Mesothelial cell of epicardium (in vitro differentiated cells): Measurements from ENCODE around the gene LRRC71. TPM values are rescaled to one million over a fixed set of nuclear protein-coding genes. Genes with fewer than 3 reads are reported as not detected.
A peak's percentile ranks its signal among the peaks of the same experiment; 100 is the strongest.

Source experiments
- microRNA-seq: library from miRNA; unstranded; fragments of <30 nt; microRNA quantifications from one replicate; pipeline ENCODE4 v1.2.0, GENCODE V29; 2021; ENCODE audit warnings: inconsistent platforms, mixed read lengths
- total RNA-seq: library from RNA; stranded (reverse); gene quantifications from 3 replicates; pipeline ENCODE4 v1.2.1, GENCODE V29; 2021

The LRRC71 gene
- total RNA-seq, 1 donor from 2014 or later, result 0.34 TPM

Small RNA genes within 50 kb of the gene (microRNA-seq; reads per million reads assigned to microRNA genes)
- 3.8 reads per million, percentile 11 among the genes with 10 or more reads in this experiment for gene MIR765

Other genes starting within 250 kb of the LRRC71 start
- 53.8 to 56.9 TPM (median 56.8 TPM) in 3 replicates for gene NES, start 243.2 kb upstream of the LRRC71 start, total RNA-seq
- 676 to 704 TPM (median 686 TPM) in 3 replicates for gene CRABP2, start 215.0 kb upstream of the LRRC71 start, total RNA-seq
- gene METTL25B, start 192.2 kb upstream of the LRRC71 start, total RNA-seq, result 36.9 to 39.2 TPM (median 39.0 TPM) in 3 replicates
- 37.3 to 41.9 TPM (median 39.3 TPM) in 3 replicates for gene ISG20L2, start 191.9 kb upstream of the LRRC71 start, total RNA-seq
- 35.5 to 40.5 TPM (median 38.4 TPM) in 3 replicates for gene MRPL24, start 179.5 kb upstream of the LRRC71 start, total RNA-seq
- 176 to 183 TPM (median 182 TPM) in 3 replicates for gene HDGF, start 169.0 kb upstream of the LRRC71 start, total RNA-seq
- 78.4 to 93.9 TPM (median 93.7 TPM) in 3 replicates for gene PRCC, start 153.1 kb upstream of the LRRC71 start, total RNA-seq
- gene SH2D2A, start 103.8 kb upstream of the LRRC71 start, total RNA-seq, result 0.58 to 2.1 TPM (median 0.89 TPM) in 3 replicates
- gene INSRR, start 61.5 kb upstream of the LRRC71 start, total RNA-seq, result 0.45 to 0.66 TPM (median 0.51 TPM) in 3 replicates
- gene NTRK1, start 59.8 kb upstream of the LRRC71 start, total RNA-seq, result 1.2 to 1.3 TPM (median 1.3 TPM) in 3 replicates
- 13.8 to 16.1 TPM (median 15.7 TPM) in 3 replicates for gene PEAR1, start 26.9 kb upstream of the LRRC71 start, total RNA-seq
- 48.2 to 52.5 TPM (median 52.3 TPM) in 3 replicates for gene ARHGEF11, start 125.1 kb downstream of the LRRC71 start, total RNA-seq
- gene ETV3L, start 179.2 kb downstream of the LRRC71 start, total RNA-seq, result not detected in 3 replicates
- 57.8 to 61.7 TPM (median 60.6 TPM) in 3 replicates for gene ETV3, start 217.8 kb downstream of the LRRC71 start, total RNA-seq